IPS-20b (cell line): ENCODE measurements around the gene BRIP1.
"Not testable (repeated sequence)": the region's sequence is repeated elsewhere in the genome, so short reads cannot be mapped to it uniquely, and the experiment has no call there.

Experiments
- H3K27ac ChIP-seq: one replicate; pipeline ENCODE4 v1.5.1; 2013; ENCODE audit warnings: low read length
- H3K27me3 ChIP-seq: 2 replicates; pipeline ENCODE4 v1.6.1; 2013; ENCODE audit warnings: mild to moderate bottlenecking, low read length, inconsistent platforms; ENCODE audit not compliant: insufficient read depth
- H3K36me3 ChIP-seq: 2 replicates; pipeline ENCODE4 v1.6.1; 2013; ENCODE audit warnings: low read depth, mild to moderate bottlenecking, inconsistent platforms, low read length, moderate library complexity; ENCODE audit not compliant: insufficient read depth
- H3K4me1 ChIP-seq: 2 replicates; pipeline ENCODE4 v1.6.1; 2013; ENCODE audit warnings: mild to moderate bottlenecking, control low read depth, inconsistent platforms, low read length, moderate library complexity; ENCODE audit not compliant: insufficient read depth
- H3K4me3 ChIP-seq: 2 replicates; pipeline ENCODE4 v1.5.1; 2013; ENCODE audit warnings: mild to moderate bottlenecking, low read length, inconsistent platforms
- H3K9ac ChIP-seq: 2 replicates; pipeline ENCODE4 v1.6.1; 2013; ENCODE audit warnings: low read depth, mild to moderate bottlenecking, inconsistent platforms, low read length, moderate library complexity
- H3K9me3 ChIP-seq: 2 replicates; pipeline ENCODE4 v1.6.1; 2013; ENCODE audit warnings: mild to moderate bottlenecking, low read depth, low read length, inconsistent platforms; ENCODE audit not compliant: insufficient read depth

BRIP1 gene

GRCh38 chr17:61669522-61669921 is 193.8 kb downstream of the BRIP1 start:
- Histone ChIP-seq H3K9me3 (no peaks in the 10 kb centered on the region), H3K27ac (no peak overlapping the region), H3K27me3 (no peaks in the 10 kb centered on the region), H3K36me3 (no peaks in the 10 kb centered on the region), H3K4me1 (no peaks in the 10 kb centered on the region), H3K9ac (no peak overlapping the region), H3K4me3 (no peak overlapping the region)

- no peaks in the 10 kb centered on the region for H3K27me3 ChIP-seq
- no peaks in the 10 kb centered on the region for H3K4me1 ChIP-seq
- H3K9ac ChIP-seq: no peak overlapping the region
- no peaks in the 10 kb centered on the region for H3K36me3 ChIP-seq
- no peak overlapping the region for H3K27ac ChIP-seq
- no peak overlapping the region for H3K4me3 ChIP-seq
- no peaks in the 10 kb centered on the region for H3K9me3 ChIP-seq
Measured at GRCh38 chr17:61668486-61668885, 194.8 kb downstream of the BRIP1 start.

GRCh38 chr17:61666406-61667088 is 196.8 kb downstream of the BRIP1 start:
- H3K27ac ChIP-seq, H3K27me3 ChIP-seq, H3K4me1 ChIP-seq, H3K4me3 ChIP-seq, H3K9ac ChIP-seq, H3K36me3 ChIP-seq, H3K9me3 ChIP-seq: not testable (repeated sequence)

- Histone ChIP-seq H3K9me3 (no peaks in the 10 kb centered on the region), H3K4me3 (no peak overlapping the region), H3K36me3 (no peaks in the 10 kb centered on the region), H3K4me1 (no peaks in the 10 kb centered on the region), H3K9ac (no peak overlapping the region), H3K27me3 (no peaks in the 10 kb centered on the region), H3K27ac (no peak overlapping the region)
Measured at GRCh38 chr17:61663310-61663709, 200.0 kb downstream of the BRIP1 start.

GRCh38 chr17:61662741-61663140 is 200.6 kb downstream of the BRIP1 start:
- H3K4me3 ChIP-seq: no peak overlapping the region
- H3K9ac ChIP-seq: no peak overlapping the region
- no peaks in the 10 kb centered on the region for H3K36me3 ChIP-seq
- no peaks in the 10 kb centered on the region for H3K4me1 ChIP-seq
- H3K27me3 ChIP-seq: no peaks in the 10 kb centered on the region
- no peaks in the 10 kb centered on the region for H3K9me3 ChIP-seq
- H3K27ac ChIP-seq: no peak overlapping the region

GRCh38 chr17:61662186-61662585 is 201.1 kb downstream of the BRIP1 start:
- no peaks in the 10 kb centered on the region for H3K27me3 ChIP-seq
- H3K4me3 ChIP-seq: no peak overlapping the region
- no peaks in the 10 kb centered on the region for H3K36me3 ChIP-seq
- no peaks in the 10 kb centered on the region for H3K9me3 ChIP-seq
- H3K9ac ChIP-seq: no peak overlapping the region
- H3K4me1 ChIP-seq: no peaks in the 10 kb centered on the region
- no peak overlapping the region for H3K27ac ChIP-seq

GRCh38 chr17:61660746-61661485 is 202.4 kb downstream of the BRIP1 start:
- H3K27ac ChIP-seq: no peak overlapping the region

GRCh38 chr17:61659437-61659836 is 203.9 kb downstream of the BRIP1 start:
- Histone ChIP-seq H3K27me3 (no peaks in the 10 kb centered on the region), H3K4me3 (no peak overlapping the region), H3K27ac (no peak overlapping the region)

More at GRCh38 chr17:61660746-61661485, 202.4 kb downstream of the BRIP1 start:
- H3K4me3 ChIP-seq: no peak overlapping the region
- no peaks in the 10 kb centered on the region for H3K9me3 ChIP-seq
- no peaks in the 10 kb centered on the region for H3K4me1 ChIP-seq
- no peak overlapping the region for H3K9ac ChIP-seq
- no peaks in the 10 kb centered on the region for H3K36me3 ChIP-seq
- no peaks in the 10 kb centered on the region for H3K27me3 ChIP-seq

GRCh38 chr17:61658183-61658582 is 205.1 kb downstream of the BRIP1 start:
- no peak overlapping the region for H3K9ac ChIP-seq
- no peaks in the 10 kb centered on the region for H3K4me1 ChIP-seq
- H3K36me3 ChIP-seq: no peaks in the 10 kb centered on the region
- no peaks in the 10 kb centered on the region for H3K9me3 ChIP-seq
- no peak overlapping the region for H3K27ac ChIP-seq
- H3K27me3 ChIP-seq: no peaks in the 10 kb centered on the region
- H3K4me3 ChIP-seq: no peak overlapping the region

More at GRCh38 chr17:61659437-61659836, 203.9 kb downstream of the BRIP1 start:
- Histone ChIP-seq H3K9me3 (no peaks in the 10 kb centered on the region), H3K36me3 (no peaks in the 10 kb centered on the region), H3K9ac (no peak overlapping the region), H3K4me1 (no peaks in the 10 kb centered on the region)

GRCh38 chr17:61657338-61657737 is 206.0 kb downstream of the BRIP1 start:
- Histone ChIP-seq H3K27me3 (no peaks in the 10 kb centered on the region), H3K9me3 (no peaks in the 10 kb centered on the region), H3K36me3 (no peaks in the 10 kb centered on the region), H3K9ac (no peak overlapping the region), H3K4me3 (no peak overlapping the region), H3K4me1 (no peaks in the 10 kb centered on the region), H3K27ac (no peak overlapping the region)

- H3K4me3 ChIP-seq: no peak overlapping the region
- no peaks in the 10 kb centered on the region for H3K4me1 ChIP-seq
- no peaks in the 10 kb centered on the region for H3K36me3 ChIP-seq
- 0 out of 2 replicates have a peak, but pooled peaks cover 3% of the 10 kb centered on the region for H3K9me3 ChIP-seq
- H3K9ac ChIP-seq: no peak overlapping the region
- H3K27ac ChIP-seq: no peak overlapping the region
- no peaks in the 10 kb centered on the region for H3K27me3 ChIP-seq
Measured at GRCh38 chr17:61656721-61657217, 206.6 kb downstream of the BRIP1 start.

GRCh38 chr17:61650749-61651148 is 212.6 kb downstream of the BRIP1 start:
- Histone ChIP-seq H3K36me3 (no peaks in the 10 kb centered on the region), H3K9me3 (peaks cover 11% of the 10 kb centered on the region), H3K4me1 (no peaks in the 10 kb centered on the region), H3K27ac (no peak overlapping the region), H3K9ac (no peak overlapping the region), H3K27me3 (no peaks in the 10 kb centered on the region), H3K4me3 (no peak overlapping the region)
